HCT116 (cell line): ENCODE data around the gene MTG2. TPM values are rescaled to one million over a fixed set of nuclear protein-coding genes. Genes with fewer than 3 reads are reported as not detected.

Source experiments
- ATAC-seq: fragments of 200-7000 bp; cut with Tn5 transposase; 2 replicates; pipeline ENCODE4 v1.9.1; 2020; ENCODE audit warnings: mild to moderate bottlenecking, moderate library complexity
- BruUV-seq: library from RNA; stranded (reverse); fragments of 400-500 nt; replicated peaks from 2 replicates; lab custom pipeline; 2021; lab: Mats Ljungman, UMichigan
- CTCF ChIA-PET: fragments of 300-600 bp; sonication (Branson Sonifier 250); formaldehyde crosslinking; loops from one replicate; lab custom pipeline; 2021; ENCODE audit warnings: antibody characterized with exemption; lab: Charles Lee
- POLR2A ChIA-PET: fragments of 300-600, 350-600 bp; sonication (Branson Sonifier 250); formaldehyde crosslinking; loops from one replicate; lab custom pipeline; 2021; ENCODE audit warnings: antibody characterized with exemption; lab: Charles Lee
- RAD21 ChIA-PET, 2 experiments: fragments of 300-600 bp; sonication (Branson Sonifier 250); formaldehyde crosslinking; loops; one replicate each; lab custom pipeline; 2023; ENCODE audit warnings: low total read pairs in 2 of 2; ENCODE audit not compliant: uncharacterized antibody in 2 of 2, unreplicated experiment in 2 of 2, low non-redundant PET in 1 of 2; lab: Charles Lee
- DNase-seq: peaks from one replicate; pipeline ENCODE4 v3.0.0-alpha.2; 2010; ENCODE audit warnings: low read depth, low spot score
- H2AFZ ChIP-seq: fragments of 200-600 bp; shearing (Covaris generic), sonication (generic); 2 replicates; pipeline ENCODE4 v1.6.1; 2017; ENCODE audit warnings: low read depth, mixed run types, mixed read lengths, antibody characterized with exemption, low read length; ENCODE audit not compliant: poor library complexity, severe bottlenecking
- H3K27ac ChIP-seq: 2 replicates; pipeline ENCODE4 v1.5.1; 2012; ENCODE audit warnings: low read depth, low read length
- H3K27me3 ChIP-seq: fragments of 200-600 bp; sonication (generic); 2 replicates; pipeline ENCODE4 v1.6.1; 2016; ENCODE audit warnings: mixed run types, low read length, mixed read lengths; ENCODE audit not compliant: insufficient read depth
- H3K36me3 ChIP-seq, 2 experiments: fragments of 200-500 bp in 1 of 2; fragments of 200-600 bp in 1 of 2; sonication (Bioruptor generic) in 1 of 2; sonication (generic) in 1 of 2; 2 replicates each; pipeline versions ENCODE4 v1.5.1 to v1.6.1; 2014 to 2016; ENCODE audit warnings: low read length in 2 of 2, inconsistent platforms in 1 of 2, mixed read lengths in 1 of 2, mixed run types in 1 of 2; ENCODE audit not compliant: insufficient read depth in 2 of 2, control insufficient read depth in 1 of 2
- H3K4me1 ChIP-seq, 2 experiments: fragments of 200-600 bp in 1 of 2; sonication (generic) in 1 of 2; 2 replicates each; pipeline versions ENCODE4 v1.5.1 to v1.6.1; 2012 to 2017; ENCODE audit warnings: low read length in 2 of 2, inconsistent platforms in 1 of 2, mild to moderate bottlenecking in 1 of 2, mixed read lengths in 1 of 2, mixed run types in 1 of 2, moderate library complexity in 1 of 2; ENCODE audit not compliant: insufficient read depth in 2 of 2, control insufficient read depth in 1 of 2
- H3K4me2 ChIP-seq: fragments of 200-600 bp; sonication (generic); 2 replicates; pipeline ENCODE4 v1.6.1; 2017; ENCODE audit warnings: mixed run types, low read length, mixed read lengths
- H3K4me3 ChIP-seq, 2 experiments: fragments of 200-600 bp in 1 of 2; sonication (generic) in 1 of 2; replicated peaks in 1 of 2; 2 replicates each; pipeline ENCODE4 v1.5.1; 2011 to 2016; ENCODE audit warnings: low read length in 2 of 2, control low read depth in 1 of 2, low read depth in 1 of 2, mild to moderate bottlenecking in 1 of 2, mixed read lengths in 1 of 2, mixed run types in 1 of 2
- H3K79me2 ChIP-seq: fragments of 200-600 bp; sonication (generic); 2 replicates; pipeline ENCODE4 v1.6.1; 2017; ENCODE audit warnings: mild to moderate bottlenecking, mixed run types, low read length, moderate library complexity, mixed read lengths; ENCODE audit not compliant: insufficient read depth
- H3K9ac ChIP-seq: fragments of 200-600 bp; sonication (generic); 2 replicates; pipeline ENCODE4 v1.6.1; 2016; ENCODE audit warnings: low read length, mixed read lengths
- H3K9me2 ChIP-seq: fragments of 200-600 bp; sonication (generic), shearing (Covaris generic); 2 replicates; pipeline ENCODE4 v1.6.1; 2017; ENCODE audit warnings: mixed run types, mild to moderate bottlenecking, moderate library complexity; ENCODE audit not compliant: insufficient read depth
- H3K9me3 ChIP-seq, 2 experiments: fragments of 200-500 bp in 1 of 2; fragments of 200-600 bp in 1 of 2; sonication (Bioruptor generic) in 1 of 2; sonication (generic) in 1 of 2; 2 replicates each; pipeline ENCODE4 v1.6.1; 2014 to 2017; ENCODE audit warnings: low read length in 2 of 2, mixed read lengths in 2 of 2, inconsistent platforms in 1 of 2, low read depth in 1 of 2, mild to moderate bottlenecking in 1 of 2, mixed run types in 1 of 2, moderate library complexity in 1 of 2; ENCODE audit not compliant: control insufficient read depth in 1 of 2, insufficient read depth in 1 of 2
- H4K20me1 ChIP-seq: fragments of 200-600 bp; sonication (generic), shearing (Covaris generic); 2 replicates; pipeline ENCODE4 v1.6.1; 2017; ENCODE audit warnings: mixed run types, mild to moderate bottlenecking, moderate library complexity; ENCODE audit not compliant: insufficient read depth
- CBX3 ChIP-seq: IDR thresholded peaks from 2 replicates; pipeline ENCODE4 v1.6.1; 2012; ENCODE audit warnings: low read depth
- CEBPB ChIP-seq: IDR thresholded peaks from 2 replicates; pipeline ENCODE4 v1.6.1; 2012; ENCODE audit warnings: low read depth
- EGR1 ChIP-seq: IDR thresholded peaks from 2 replicates; pipeline ENCODE4 v1.6.1; 2012; ENCODE audit warnings: low read depth
- ELF1 ChIP-seq: IDR thresholded peaks from 2 replicates; pipeline ENCODE4 v1.6.1; 2012; ENCODE audit warnings: low read depth, borderline replicate concordance
- EZH2phosphoT487 ChIP-seq: fragments of 200-600 bp; IDR thresholded peaks from 2 replicates; pipeline ENCODE4 v1.6.1; 2018; ENCODE audit warnings: antibody characterized with exemption, borderline replicate concordance
- FOSL1 ChIP-seq: IDR thresholded peaks from 2 replicates; pipeline ENCODE4 v1.6.1; 2012; ENCODE audit warnings: low read depth
- JUND ChIP-seq: IDR thresholded peaks from 2 replicates; pipeline ENCODE4 v1.6.1; 2012
- RAD21 ChIP-seq: IDR thresholded peaks from 2 replicates; pipeline ENCODE4 v1.6.1; 2012; ENCODE audit warnings: low read depth, mild to moderate bottlenecking
- SIN3A ChIP-seq: IDR thresholded peaks from 2 replicates; pipeline ENCODE4 v1.6.1; 2012; ENCODE audit warnings: low read depth
- SP1 ChIP-seq: IDR thresholded peaks from 2 replicates; pipeline ENCODE4 v1.6.1; 2012; ENCODE audit warnings: low read depth
- SRF ChIP-seq: IDR thresholded peaks from 2 replicates; pipeline ENCODE4 v1.6.1; 2012; ENCODE audit warnings: low read depth
- ZFX ChIP-seq: fragments of 450-650 bp; IDR thresholded peaks from 2 replicates; pipeline ENCODE4 v1.6.1; 2017
- ZNF274 ChIP-seq: fragments of 200-500 bp; sonication (Bioruptor generic); IDR thresholded peaks from 2 replicates; pipeline ENCODE4 v1.6.1; 2014; ENCODE audit warnings: mild to moderate bottlenecking, low read depth, low read length, inconsistent platforms
- intact Hi-C: fragments of 100-400 bp; cut with micrococcal nuclease; formaldehyde crosslinking; loops from 2 replicates; pipeline ENCODE4 v1.10.0; 2022
- total RNA-seq: library from RNA; stranded (reverse); gene quantifications from one replicate; pipeline ENCODE4 v1.2.1, GENCODE V29; 2021; ENCODE audit not compliant: unreplicated experiment
- TF ChIP-seq, protein P1 (sequence below), 3 experiments: fragments of 200-600 bp in 1 of 3; sonication (generic) in 1 of 3; IDR thresholded peaks in 2 of 3; conservative IDR thresholded peaks in 1 of 3; 2 replicates each; pipeline ENCODE4 v1.5.1; 2012 to 2017; ENCODE audit warnings: low read depth in 2 of 3, low read length in 2 of 3, antibody characterized with exemption in 1 of 3, borderline replicate concordance in 1 of 3, control low read depth in 1 of 3, mild to moderate bottlenecking in 1 of 3, mixed read lengths in 1 of 3, mixed run types in 1 of 3, moderate library complexity in 1 of 3; ENCODE audit not compliant: insufficient read depth in 1 of 3
- TF ChIP-seq, protein P2 (sequence below): IDR thresholded peaks from 2 replicates; pipeline ENCODE4 v1.6.1; 2012
- TF ChIP-seq, protein P3 (sequence below): IDR thresholded peaks from 2 replicates; pipeline ENCODE4 v1.6.1; 2012
- TF ChIP-seq, protein P4 (sequence below): IDR thresholded peaks from 2 replicates; pipeline ENCODE4 v1.6.1; 2012; ENCODE audit warnings: low read depth

MTG2 gene
- total RNA-seq, 1 experiment from 2014 or later, result 43.3 TPM

DNA sequence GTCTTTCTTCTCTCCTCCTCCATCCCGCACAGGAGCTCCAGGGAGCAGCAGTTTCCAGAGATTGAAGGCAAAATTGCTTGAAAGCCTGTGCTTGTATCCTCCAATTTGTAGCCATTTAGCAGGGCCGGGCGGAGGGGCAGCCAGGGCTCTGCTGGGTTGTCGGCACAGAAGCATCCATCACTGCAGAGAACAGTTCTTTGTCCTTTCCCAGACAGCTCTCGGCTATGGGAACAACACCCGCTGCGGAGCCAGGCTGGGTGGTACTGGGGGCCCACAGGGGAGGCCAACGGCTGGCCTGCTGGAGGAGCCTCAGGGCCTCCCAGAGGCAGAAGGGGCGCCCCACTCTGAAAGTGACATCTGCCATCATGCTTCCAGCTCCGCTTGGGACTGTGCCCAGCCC, 29.5 kb downstream of the MTG2 start:
- Histone ChIP-seq H3K4me2 (no peak overlapping the region), H3K9ac (no peak overlapping the region), H3K9me2 (no peaks in the 10 kb centered on the region), H3K4me3 (no peak overlapping the region), H3K27me3 (peaks cover 11% of the 10 kb centered on the region; the same call in 1 of the 2 replicates), H3K79me2 (no peaks in the 10 kb centered on the region), H3K36me3 (no peaks in the 10 kb centered on the region), H3K27ac (no peak overlapping the region), H3K4me1 (peaks cover 0 to 5% of the 10 kb centered on the region in 2 experiments; a peak in 1 of 4 replicates), H4K20me1 (no peaks in the 10 kb centered on the region), H3K9me3 (no peaks in the 10 kb centered on the region), H2AFZ (no peak overlapping the region)
- ATAC-seq (no peak), DNase-seq (no peak)
- ChIA-PET POLR2A (no interaction called here), CTCF (no interaction called here), RAD21 (no interaction called here)
- intact Hi-C loops, result no loop called here
- no TSS peak for BruUV-seq
- TF ChIP-seq CBX3, result no peak
- no peak for TF ChIP-seq FOSL1
- no peak for TF ChIP-seq CEBPB
- no peak for TF ChIP-seq ELF1
- TF ChIP-seq, protein P1, sequence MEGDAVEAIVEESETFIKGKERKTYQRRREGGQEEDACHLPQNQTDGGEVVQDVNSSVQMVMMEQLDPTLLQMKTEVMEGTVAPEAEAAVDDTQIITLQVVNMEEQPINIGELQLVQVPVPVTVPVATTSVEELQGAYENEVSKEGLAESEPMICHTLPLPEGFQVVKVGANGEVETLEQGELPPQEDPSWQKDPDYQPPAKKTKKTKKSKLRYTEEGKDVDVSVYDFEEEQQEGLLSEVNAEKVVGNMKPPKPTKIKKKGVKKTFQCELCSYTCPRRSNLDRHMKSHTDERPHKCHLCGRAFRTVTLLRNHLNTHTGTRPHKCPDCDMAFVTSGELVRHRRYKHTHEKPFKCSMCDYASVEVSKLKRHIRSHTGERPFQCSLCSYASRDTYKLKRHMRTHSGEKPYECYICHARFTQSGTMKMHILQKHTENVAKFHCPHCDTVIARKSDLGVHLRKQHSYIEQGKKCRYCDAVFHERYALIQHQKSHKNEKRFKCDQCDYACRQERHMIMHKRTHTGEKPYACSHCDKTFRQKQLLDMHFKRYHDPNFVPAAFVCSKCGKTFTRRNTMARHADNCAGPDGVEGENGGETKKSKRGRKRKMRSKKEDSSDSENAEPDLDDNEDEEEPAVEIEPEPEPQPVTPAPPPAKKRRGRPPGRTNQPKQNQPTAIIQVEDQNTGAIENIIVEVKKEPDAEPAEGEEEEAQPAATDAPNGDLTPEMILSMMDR (IDR thresholded peaks at IDR 0.05 in 2 of 3, conservative IDR thresholded peaks at IDR 0.05 in 1 of 3; ENCODE audit: borderline replicate concordance in 1 of 3, insufficient read depth in 1 of 3, low read depth in 2 of 3, low read length in 2 of 3), result no peak
- TF ChIP-seq, protein P2, sequence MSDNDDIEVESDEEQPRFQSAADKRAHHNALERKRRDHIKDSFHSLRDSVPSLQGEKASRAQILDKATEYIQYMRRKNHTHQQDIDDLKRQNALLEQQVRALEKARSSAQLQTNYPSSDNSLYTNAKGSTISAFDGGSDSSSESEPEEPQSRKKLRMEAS, result no peak
- no peak for TF ChIP-seq ZNF274
- no peak for TF ChIP-seq EGR1

DNA sequence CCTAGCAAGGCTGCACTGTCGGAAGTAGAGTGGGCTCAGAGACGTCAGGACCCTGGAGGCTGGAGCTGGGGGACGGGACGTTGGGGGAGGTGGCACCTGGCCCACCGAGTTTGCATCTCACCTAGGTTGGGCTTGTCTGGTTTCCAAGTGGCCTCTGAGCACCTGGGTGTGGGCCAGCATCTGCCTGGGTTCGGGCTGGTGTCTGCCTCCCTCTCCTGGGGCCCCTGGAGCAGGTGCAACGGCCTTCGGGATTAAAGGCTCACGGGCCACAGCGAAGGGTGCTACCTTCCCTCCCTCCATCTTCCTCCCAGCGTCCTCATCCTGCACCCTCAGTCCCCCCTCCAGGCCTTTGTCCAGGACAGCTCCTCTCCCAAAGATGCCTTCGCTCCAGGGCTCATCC, 31.2 kb downstream of the MTG2 start:
- Histone ChIP-seq H3K27ac (no peak overlapping the region), H3K9me3 (no peaks in the 10 kb centered on the region), H3K36me3 (no peaks in the 10 kb centered on the region), H3K79me2 (no peaks in the 10 kb centered on the region), H3K9me2 (no peaks in the 10 kb centered on the region), H3K9ac (no peak overlapping the region), H3K4me2 (no peak overlapping the region), H2AFZ (no peak overlapping the region), H3K4me1 (peaks cover 0 to 5% of the 10 kb centered on the region in 2 experiments; a peak in 1 of 4 replicates), H3K27me3 (peaks cover 11% of the 10 kb centered on the region; the same call in 1 of the 2 replicates), H4K20me1 (no peaks in the 10 kb centered on the region), H3K4me3 (no peak overlapping the region)
- intact Hi-C loops, result no loop called here
- TF ChIP-seq, protein P3, sequence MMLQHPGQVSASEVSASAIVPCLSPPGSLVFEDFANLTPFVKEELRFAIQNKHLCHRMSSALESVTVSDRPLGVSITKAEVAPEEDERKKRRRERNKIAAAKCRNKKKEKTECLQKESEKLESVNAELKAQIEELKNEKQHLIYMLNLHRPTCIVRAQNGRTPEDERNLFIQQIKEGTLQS, result no peak
- TF ChIP-seq ZFX (no peak), RAD21 (no peak; the same call in 1 of the 2 replicates), ZNF274 (no peak), SIN3A (no peak), ELF1 (no peak), FOSL1 (no peak), SRF (no peak), EZH2phosphoT487 (no peak), SP1 (no peak), JUND (no peak)
- TF ChIP-seq, protein P2, result no peak
- TF ChIP-seq, protein P4, sequence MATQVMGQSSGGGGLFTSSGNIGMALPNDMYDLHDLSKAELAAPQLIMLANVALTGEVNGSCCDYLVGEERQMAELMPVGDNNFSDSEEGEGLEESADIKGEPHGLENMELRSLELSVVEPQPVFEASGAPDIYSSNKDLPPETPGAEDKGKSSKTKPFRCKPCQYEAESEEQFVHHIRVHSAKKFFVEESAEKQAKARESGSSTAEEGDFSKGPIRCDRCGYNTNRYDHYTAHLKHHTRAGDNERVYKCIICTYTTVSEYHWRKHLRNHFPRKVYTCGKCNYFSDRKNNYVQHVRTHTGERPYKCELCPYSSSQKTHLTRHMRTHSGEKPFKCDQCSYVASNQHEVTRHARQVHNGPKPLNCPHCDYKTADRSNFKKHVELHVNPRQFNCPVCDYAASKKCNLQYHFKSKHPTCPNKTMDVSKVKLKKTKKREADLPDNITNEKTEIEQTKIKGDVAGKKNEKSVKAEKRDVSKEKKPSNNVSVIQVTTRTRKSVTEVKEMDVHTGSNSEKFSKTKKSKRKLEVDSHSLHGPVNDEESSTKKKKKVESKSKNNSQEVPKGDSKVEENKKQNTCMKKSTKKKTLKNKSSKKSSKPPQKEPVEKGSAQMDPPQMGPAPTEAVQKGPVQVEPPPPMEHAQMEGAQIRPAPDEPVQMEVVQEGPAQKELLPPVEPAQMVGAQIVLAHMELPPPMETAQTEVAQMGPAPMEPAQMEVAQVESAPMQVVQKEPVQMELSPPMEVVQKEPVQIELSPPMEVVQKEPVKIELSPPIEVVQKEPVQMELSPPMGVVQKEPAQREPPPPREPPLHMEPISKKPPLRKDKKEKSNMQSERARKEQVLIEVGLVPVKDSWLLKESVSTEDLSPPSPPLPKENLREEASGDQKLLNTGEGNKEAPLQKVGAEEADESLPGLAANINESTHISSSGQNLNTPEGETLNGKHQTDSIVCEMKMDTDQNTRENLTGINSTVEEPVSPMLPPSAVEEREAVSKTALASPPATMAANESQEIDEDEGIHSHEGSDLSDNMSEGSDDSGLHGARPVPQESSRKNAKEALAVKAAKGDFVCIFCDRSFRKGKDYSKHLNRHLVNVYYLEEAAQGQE, result no peak
- ChIA-PET POLR2A (no interaction called here), CTCF (no interaction called here), RAD21 (no interaction called here)
- DNase-seq (no peak), ATAC-seq (no peak)
- BruUV-seq, result no TSS peak
